Activated naive CD4-positive, alpha-beta T cell treated with anti-CD3 and anti-CD28 coated beads for 36 hours (primary cell): ENCODE results near the gene RBFOX1. TPM values are rescaled to one million over a fixed set of nuclear protein-coding genes. Genes with fewer than 3 reads are reported as not detected.

Experiments used
- CTCF ChIA-PET: fragments of 350-600 bp; sonication (Branson Sonifier 250); formaldehyde crosslinking; loops from one replicate; lab custom pipeline; 2021; ENCODE audit warnings: antibody characterized with exemption; lab: Charles Lee
- DNase-seq: peaks from one replicate; pipeline ENCODE4 v3.0.0-alpha.2; 2020
- H3K27ac Mint-ChIP-seq: one replicate; pipeline ENCODE4 v1.8.0; 2021; ENCODE audit warnings: mild to moderate bottlenecking, mixed read lengths
- H3K27me3 Mint-ChIP-seq: one replicate; pipeline ENCODE4 v1.8.0; 2021; ENCODE audit warnings: low read depth, mixed read lengths
- H3K36me3 Mint-ChIP-seq: one replicate; pipeline ENCODE4 v1.8.0; 2021; ENCODE audit warnings: low read depth, mixed read lengths
- H3K4me1 Mint-ChIP-seq: one replicate; pipeline ENCODE4 v1.8.0; 2021; ENCODE audit warnings: low read depth, mixed read lengths
- H3K4me3 Mint-ChIP-seq: one replicate; pipeline ENCODE4 v1.8.0; 2021; ENCODE audit warnings: mild to moderate bottlenecking, moderate library complexity, mixed read lengths
- H3K9me3 Mint-ChIP-seq: one replicate; pipeline ENCODE4 v1.8.0; 2021; ENCODE audit warnings: mixed read lengths
- intact Hi-C: fragments of 100-400 bp; cut with micrococcal nuclease; formaldehyde crosslinking; loops from one replicate; pipeline ENCODE4 v1.15.1; 2023
- total RNA-seq, 2 experiments: library from RNA; stranded (reverse); gene quantifications; one replicate each; pipeline ENCODE4 v1.2.3, GENCODE V29; 2021

The RBFOX1 gene
- total RNA-seq, 2 experiments from 2014 or later: not detected

- Mint-ChIP-seq H3K27ac (no peak overlapping the region), H3K4me3 (no peak overlapping the region), H3K27me3 (no peaks in the 10 kb centered on the region), H3K9me3 (peaks cover 6% of the 10 kb centered on the region), H3K36me3 (no peaks in the 10 kb centered on the region), H3K4me1 (no peaks in the 10 kb centered on the region)
- intact Hi-C loops: no loop called here
- no peak for DNase-seq
- CTCF ChIA-PET: no interaction called here
These were observed 4.1 kb downstream of the RBFOX1 start for GRCh38 chr16:7336742-7337141.

- no peak for DNase-seq
- intact Hi-C loops: no loop called here
- Mint-ChIP-seq H3K36me3 (no peaks in the 10 kb centered on the region), H3K4me3 (no peak overlapping the region), H3K27me3 (no peaks in the 10 kb centered on the region), H3K27ac (no peak overlapping the region), H3K4me1 (no peaks in the 10 kb centered on the region), H3K9me3 (peaks cover 2% of the 10 kb centered on the region)
- CTCF ChIA-PET: no interaction called here
These were observed 6.2 kb downstream of the RBFOX1 start for GRCh38 chr16:7338826-7339225.

- Mint-ChIP-seq H3K27ac (no peak overlapping the region), H3K36me3 (no peaks in the 10 kb centered on the region), H3K4me3 (no peak overlapping the region)
These were observed 7.1 kb downstream of the RBFOX1 start for GRCh38 chr16:7339700-7340099.

GRCh38 chr16:7340938-7341337 lies 8.3 kb downstream of the RBFOX1 start:
- H3K4me3 Mint-ChIP-seq: no peak overlapping the region
- no peaks in the 10 kb centered on the region for H3K36me3 Mint-ChIP-seq
- CTCF ChIA-PET: no interaction called here
- intact Hi-C loops: no loop called here
- DNase-seq: no peak
- peaks cover 2% of the 10 kb centered on the region for H3K9me3 Mint-ChIP-seq
- H3K27ac Mint-ChIP-seq: no peak overlapping the region
- H3K4me1 Mint-ChIP-seq: no peaks in the 10 kb centered on the region
- no peaks in the 10 kb centered on the region for H3K27me3 Mint-ChIP-seq

More at GRCh38 chr16:7339700-7340099, 7.1 kb downstream of the RBFOX1 start:
- DNase-seq: no peak
- Mint-ChIP-seq H3K4me1 (no peaks in the 10 kb centered on the region), H3K27me3 (no peaks in the 10 kb centered on the region), H3K9me3 (peaks cover 2% of the 10 kb centered on the region)
- intact Hi-C loops: no loop called here
- CTCF ChIA-PET: no interaction called here

- no peak overlapping the region for H3K4me3 Mint-ChIP-seq
- no peak for DNase-seq
- H3K9me3 Mint-ChIP-seq: peaks cover 10% of the 10 kb centered on the region
- H3K4me1 Mint-ChIP-seq: no peaks in the 10 kb centered on the region
- no peak overlapping the region for H3K27ac Mint-ChIP-seq
- no peaks in the 10 kb centered on the region for H3K36me3 Mint-ChIP-seq
- CTCF ChIA-PET: interaction anchor here (0.5 kb wide), 1 partner anchor 251 kb away, joined by 5 read pairs; no protein-coding TSS in a partner anchor
- intact Hi-C loops: no loop called here
- no peaks in the 10 kb centered on the region for H3K27me3 Mint-ChIP-seq
These were observed 10.0 kb downstream of the RBFOX1 start for GRCh38 chr16:7342598-7342997.

- CTCF ChIA-PET: no interaction called here
- H3K4me1 Mint-ChIP-seq: no peaks in the 10 kb centered on the region
- H3K9me3 Mint-ChIP-seq: peaks cover 10% of the 10 kb centered on the region
- DNase-seq: no peak
- H3K27ac Mint-ChIP-seq: no peak overlapping the region
- no peaks in the 10 kb centered on the region for H3K27me3 Mint-ChIP-seq
- H3K36me3 Mint-ChIP-seq: no peaks in the 10 kb centered on the region
- H3K4me3 Mint-ChIP-seq: no peak overlapping the region
- intact Hi-C loops: no loop called here
These were observed 10.6 kb downstream of the RBFOX1 start for GRCh38 chr16:7343243-7343642.

GRCh38 chr16:7344830-7345780 lies 12.5 kb downstream of the RBFOX1 start:
- Mint-ChIP-seq H3K36me3 (no peaks in the 10 kb centered on the region), H3K4me1 (no peaks in the 10 kb centered on the region), H3K4me3 (no peak overlapping the region), H3K9me3 (peaks cover 11% of the 10 kb centered on the region), H3K27me3 (no peaks in the 10 kb centered on the region), H3K27ac (no peak overlapping the region)
- no peak for DNase-seq
- intact Hi-C loops: no loop called here
- CTCF ChIA-PET: no interaction called here

- no peaks in the 10 kb centered on the region for H3K36me3 Mint-ChIP-seq
- CTCF ChIA-PET: interaction anchor here (0.6 kb wide), 1 partner anchor 642 kb away, joined by 3 read pairs; no protein-coding TSS in a partner anchor
These were observed 18.2 kb downstream of the RBFOX1 start for GRCh38 chr16:7350806-7351205.

GRCh38 chr16:7351610-7352510 lies 19.2 kb downstream of the RBFOX1 start:
- Mint-ChIP-seq H3K27ac (no peak overlapping the region), H3K36me3 (no peaks in the 10 kb centered on the region), H3K9me3 (peaks cover 9% of the 10 kb centered on the region), H3K4me3 (no peak overlapping the region), H3K4me1 (no peaks in the 10 kb centered on the region), H3K27me3 (no peaks in the 10 kb centered on the region)
- no peak for DNase-seq
- intact Hi-C loops: no loop called here
- CTCF ChIA-PET: no interaction called here

More at GRCh38 chr16:7350806-7351205, 18.2 kb downstream of the RBFOX1 start:
- Mint-ChIP-seq H3K27me3 (no peaks in the 10 kb centered on the region), H3K4me3 (no peak overlapping the region), H3K9me3 (peaks cover 13% of the 10 kb centered on the region), H3K27ac (no peak overlapping the region), H3K4me1 (no peaks in the 10 kb centered on the region)
- intact Hi-C loops: no loop called here
- no peak for DNase-seq

GRCh38 chr16:7355758-7356157 lies 23.1 kb downstream of the RBFOX1 start:
- DNase-seq: no peak
- no peaks in the 10 kb centered on the region for H3K27me3 Mint-ChIP-seq
- H3K9me3 Mint-ChIP-seq: peaks cover 4% of the 10 kb centered on the region
- no peak overlapping the region for H3K4me3 Mint-ChIP-seq
- H3K36me3 Mint-ChIP-seq: no peaks in the 10 kb centered on the region
- H3K27ac Mint-ChIP-seq: no peak overlapping the region
- no peaks in the 10 kb centered on the region for H3K4me1 Mint-ChIP-seq
- CTCF ChIA-PET: interaction anchor here (0.5 kb wide), 1 partner anchor 245 kb away, joined by 4 read pairs; no protein-coding TSS in a partner anchor
- intact Hi-C loops: no loop called here

- Mint-ChIP-seq H3K27me3 (no peaks in the 10 kb centered on the region), H3K4me3 (no peak overlapping the region), H3K4me1 (no peaks in the 10 kb centered on the region), H3K27ac (no peak overlapping the region), H3K36me3 (no peaks in the 10 kb centered on the region), H3K9me3 (peaks cover 2% of the 10 kb centered on the region)
- CTCF ChIA-PET: no interaction called here
- DNase-seq: no peak
- intact Hi-C loops: no loop called here
These were observed 28.9 kb downstream of the RBFOX1 start for GRCh38 chr16:7361416-7362129.

- H3K4me1 Mint-ChIP-seq: no peaks in the 10 kb centered on the region
- intact Hi-C loops: no loop called here
- no peak for DNase-seq
- no peaks in the 10 kb centered on the region for H3K27me3 Mint-ChIP-seq
- no peaks in the 10 kb centered on the region for H3K36me3 Mint-ChIP-seq
- H3K4me3 Mint-ChIP-seq: no peak overlapping the region
- CTCF ChIA-PET: no interaction called here
- H3K27ac Mint-ChIP-seq: no peak overlapping the region
- H3K9me3 Mint-ChIP-seq: peaks cover 2% of the 10 kb centered on the region
These were observed 29.6 kb downstream of the RBFOX1 start for GRCh38 chr16:7362231-7362630.
